Measurements from ENCODE around the gene SH2D2A.
A peak's percentile ranks its signal among the peaks of the same experiment; 100 is the strongest.

SH2D2A gene

DNA sequence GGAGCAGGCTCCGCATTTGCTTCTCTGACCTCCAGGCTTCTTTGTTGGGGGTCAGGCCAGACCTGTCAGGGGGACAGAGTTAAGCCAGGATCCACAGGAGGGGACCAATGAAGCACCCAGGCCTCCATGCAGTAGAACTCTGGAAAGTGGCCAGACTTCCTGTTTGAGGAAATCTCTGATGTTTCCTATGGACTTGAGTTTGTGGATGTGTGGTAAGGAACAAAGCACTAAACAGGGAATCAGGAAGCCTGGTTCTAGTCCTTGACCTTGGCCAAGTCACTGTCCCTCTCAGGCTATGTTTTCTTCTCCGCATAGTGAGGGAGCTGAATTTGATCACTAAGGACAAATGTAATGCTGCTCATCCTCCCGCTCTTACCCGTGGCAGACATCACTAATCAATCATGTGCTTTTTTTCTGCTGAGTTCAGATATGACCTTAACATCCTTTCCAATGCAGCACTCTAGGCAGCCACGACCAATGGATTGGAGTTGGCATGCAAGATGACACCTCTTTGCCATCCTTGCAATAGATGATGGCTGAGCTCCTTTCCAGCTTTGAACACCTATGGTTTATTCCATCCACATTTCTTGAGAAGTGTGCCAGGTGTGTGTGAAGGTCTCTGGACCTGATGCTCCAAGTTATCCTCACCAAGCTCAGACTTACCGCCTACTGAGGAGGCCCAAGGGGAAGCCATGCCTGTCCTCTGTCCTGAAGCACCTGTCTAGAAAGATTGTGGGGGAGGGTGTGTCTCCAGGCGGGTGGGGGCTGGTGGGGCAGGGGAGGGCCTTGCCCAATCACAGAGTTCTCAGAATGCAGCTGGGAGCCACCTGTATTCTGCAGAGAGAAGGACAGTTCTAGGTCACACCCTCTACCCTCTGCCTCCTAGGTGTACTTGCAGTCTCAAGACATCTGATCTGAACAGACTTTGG, 9.9 kb downstream of the SH2D2A start:
- Histone ChIP-seq H3K27me3 (ENCODE audit: insufficient read depth, poor library complexity, severe bottlenecking) (no peaks in the 10 kb centered on the region), H3K4me3 (ENCODE audit: severe bottlenecking) (no peak overlapping the region), H3K9me3 (ENCODE audit: severe bottlenecking) (no peaks in the 10 kb centered on the region), H3K27ac (ENCODE audit: poor library complexity, severe bottlenecking) (no peak overlapping the region), H3K4me1 (ENCODE audit: insufficient read depth, poor library complexity, severe bottlenecking) (no peaks in the 10 kb centered on the region), H3K36me3 (ENCODE audit: low read depth) (no peaks in the 10 kb centered on the region)
- DNase-seq (ENCODE audit: low spot score) (no peak), ATAC-seq (ENCODE audit: low read depth) (no peak)
- TF ChIP-seq CTCF (IDR thresholded peaks at IDR 0.05; ENCODE audit: poor library complexity, severe bottlenecking), result no peak

GRCh38 chr1:156805766-156806511, 10.7 kb downstream of the SH2D2A start:
- no peak for DNase-seq (ENCODE audit: low spot score)
- Histone ChIP-seq H3K27me3 (ENCODE audit: insufficient read depth, poor library complexity, severe bottlenecking) (no peaks in the 10 kb centered on the region), H3K4me3 (ENCODE audit: severe bottlenecking) (no peak overlapping the region), H3K4me1 (ENCODE audit: insufficient read depth, poor library complexity, severe bottlenecking) (no peaks in the 10 kb centered on the region), H3K36me3 (ENCODE audit: low read depth) (no peaks in the 10 kb centered on the region), H3K27ac (ENCODE audit: poor library complexity, severe bottlenecking) (no peak overlapping the region), H3K9me3 (ENCODE audit: severe bottlenecking) (no peaks in the 10 kb centered on the region)
- no peak for ATAC-seq (ENCODE audit: low read depth)
- TF ChIP-seq CTCF (IDR thresholded peaks at IDR 0.05; ENCODE audit: poor library complexity, severe bottlenecking), result no peak

DNA sequence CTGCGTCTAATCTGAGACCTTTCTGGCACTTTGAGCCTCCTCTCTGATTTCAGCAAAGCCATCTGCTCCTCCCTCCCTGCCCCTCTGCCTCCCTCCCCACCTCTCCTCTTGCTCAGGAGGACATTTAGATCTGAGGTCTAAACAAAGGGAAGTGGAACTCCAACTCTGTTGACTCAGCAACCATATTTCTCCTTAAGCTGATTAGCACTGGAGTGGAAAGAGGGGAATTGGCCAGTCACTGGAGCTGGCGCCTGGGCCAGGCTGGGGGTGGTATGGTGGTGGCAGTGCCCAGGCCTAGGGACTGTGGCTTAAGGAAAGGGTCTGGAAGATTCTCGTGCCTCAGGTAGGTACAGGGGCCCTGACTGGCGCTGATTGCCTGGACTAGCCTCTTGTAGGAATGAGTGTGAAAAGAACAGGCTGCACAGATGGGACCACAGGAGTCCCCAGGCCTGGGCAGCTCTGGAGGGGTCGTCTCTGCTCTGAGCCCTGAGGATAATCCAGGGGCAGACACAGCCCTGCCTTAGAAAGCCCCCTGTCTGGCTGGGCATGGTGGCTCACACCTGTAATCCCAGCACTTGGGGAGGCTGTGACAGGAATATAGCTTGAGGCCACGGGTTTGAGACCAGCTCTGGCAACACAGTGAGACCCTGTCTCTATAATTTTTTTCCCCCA, 11.9 kb downstream of the SH2D2A start:
- Histone ChIP-seq H3K4me3 (ENCODE audit: severe bottlenecking) (no peak overlapping the region), H3K4me1 (ENCODE audit: insufficient read depth, poor library complexity, severe bottlenecking) (no peaks in the 10 kb centered on the region), H3K36me3 (ENCODE audit: low read depth) (peaks cover 12% of the 10 kb centered on the region), H3K9me3 (ENCODE audit: severe bottlenecking) (no peaks in the 10 kb centered on the region), H3K27ac (ENCODE audit: poor library complexity, severe bottlenecking) (no peak overlapping the region), H3K27me3 (ENCODE audit: insufficient read depth, poor library complexity, severe bottlenecking) (no peaks in the 10 kb centered on the region)
- ATAC-seq (ENCODE audit: low read depth) (0 out of 3 replicates have a peak, but pooled peaks have one; percentile 7), DNase-seq (ENCODE audit: low spot score) (no peak)
- TF ChIP-seq CTCF (IDR thresholded peaks at IDR 0.05; ENCODE audit: poor library complexity, severe bottlenecking), result no peak

GRCh38 chr1:156804026-156804425, 12.6 kb downstream of the SH2D2A start:
- Histone ChIP-seq H3K9me3 (ENCODE audit: severe bottlenecking) (no peaks in the 10 kb centered on the region), H3K4me1 (ENCODE audit: insufficient read depth, poor library complexity, severe bottlenecking) (no peaks in the 10 kb centered on the region), H3K27ac (ENCODE audit: poor library complexity, severe bottlenecking) (no peak overlapping the region), H3K36me3 (ENCODE audit: low read depth) (peaks cover 19% of the 10 kb centered on the region), H3K4me3 (ENCODE audit: severe bottlenecking) (no peak overlapping the region), H3K27me3 (ENCODE audit: insufficient read depth, poor library complexity, severe bottlenecking) (no peaks in the 10 kb centered on the region)
- TF ChIP-seq CTCF (IDR thresholded peaks at IDR 0.05; ENCODE audit: poor library complexity, severe bottlenecking), result no peak
- DNase-seq (ENCODE audit: low spot score) (no peak), ATAC-seq (ENCODE audit: low read depth) (no peak)

All from RWPE2 (cell line).